Testis (tissue), 2 donors: Measurements from ENCODE around the gene KLK13.

Source experiments
- POLR2A ChIP-seq: fragments of 450-650 bp; IDR thresholded peaks from one replicate; pipeline ENCODE4 v1.6.1; 2017; ENCODE audit warnings: antibody characterized with exemption, mild to moderate bottlenecking, moderate library complexity
- TF ChIP-seq, protein P1 (sequence below), 3 experiments: fragments of 450-650 bp in 2 of 3; fragments of 200-600 bp in 1 of 3; sonication (generic) in 1 of 3; IDR thresholded peaks; one replicate each; pipeline ENCODE4 v1.5.1; 2016 to 2019; ENCODE audit warnings: antibody characterized with exemption in 3 of 3, mild to moderate bottlenecking in 2 of 3, moderate library complexity in 1 of 3

DNA sequence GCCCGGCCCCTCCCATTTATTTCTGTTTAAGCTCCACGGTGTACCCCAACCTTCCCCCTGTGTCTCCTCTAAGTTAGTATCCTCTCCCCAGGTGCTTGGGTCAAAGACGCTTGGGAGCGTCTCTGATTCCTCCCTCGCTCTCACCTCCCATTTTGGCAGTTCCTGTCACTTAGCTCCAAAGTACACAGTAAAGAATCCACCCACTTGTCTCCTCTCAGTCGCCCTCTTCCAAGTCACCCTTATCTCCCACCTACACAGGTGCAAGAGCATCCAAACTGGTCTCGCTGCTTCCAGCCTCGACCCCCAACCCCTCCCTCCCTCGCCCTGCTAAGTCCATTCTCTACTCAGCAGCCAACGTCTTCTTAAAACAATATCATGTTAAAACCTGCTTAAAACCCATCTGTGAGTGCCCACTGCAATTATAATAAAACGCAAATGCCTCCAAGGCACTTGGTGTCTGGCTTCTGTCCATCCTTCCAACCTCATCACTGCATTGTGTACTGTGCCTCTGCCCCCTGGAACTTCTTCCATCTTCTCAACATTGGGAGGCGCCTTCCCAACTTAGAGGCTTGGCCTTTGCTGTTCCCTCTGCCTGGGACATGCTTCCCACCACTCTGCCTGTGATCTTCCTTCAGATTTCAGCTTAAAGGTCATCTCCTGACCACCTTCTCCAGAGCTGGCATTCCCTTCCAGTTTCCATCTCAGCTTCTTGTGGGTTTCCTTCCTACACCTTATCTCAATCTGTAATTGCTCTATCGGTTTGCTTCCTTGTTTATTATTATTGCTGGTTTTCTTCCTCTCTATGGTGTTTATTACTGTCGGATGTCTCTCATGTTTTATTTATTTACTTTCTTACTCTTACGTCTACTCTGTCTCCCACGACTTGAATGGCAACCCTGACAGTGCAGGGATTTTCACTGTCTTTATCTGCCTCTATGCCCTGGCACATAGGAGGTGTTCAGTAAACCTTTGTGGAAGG lies 27.3 kb upstream of the KLK13 start:
- TF ChIP-seq, protein P1, sequence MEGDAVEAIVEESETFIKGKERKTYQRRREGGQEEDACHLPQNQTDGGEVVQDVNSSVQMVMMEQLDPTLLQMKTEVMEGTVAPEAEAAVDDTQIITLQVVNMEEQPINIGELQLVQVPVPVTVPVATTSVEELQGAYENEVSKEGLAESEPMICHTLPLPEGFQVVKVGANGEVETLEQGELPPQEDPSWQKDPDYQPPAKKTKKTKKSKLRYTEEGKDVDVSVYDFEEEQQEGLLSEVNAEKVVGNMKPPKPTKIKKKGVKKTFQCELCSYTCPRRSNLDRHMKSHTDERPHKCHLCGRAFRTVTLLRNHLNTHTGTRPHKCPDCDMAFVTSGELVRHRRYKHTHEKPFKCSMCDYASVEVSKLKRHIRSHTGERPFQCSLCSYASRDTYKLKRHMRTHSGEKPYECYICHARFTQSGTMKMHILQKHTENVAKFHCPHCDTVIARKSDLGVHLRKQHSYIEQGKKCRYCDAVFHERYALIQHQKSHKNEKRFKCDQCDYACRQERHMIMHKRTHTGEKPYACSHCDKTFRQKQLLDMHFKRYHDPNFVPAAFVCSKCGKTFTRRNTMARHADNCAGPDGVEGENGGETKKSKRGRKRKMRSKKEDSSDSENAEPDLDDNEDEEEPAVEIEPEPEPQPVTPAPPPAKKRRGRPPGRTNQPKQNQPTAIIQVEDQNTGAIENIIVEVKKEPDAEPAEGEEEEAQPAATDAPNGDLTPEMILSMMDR (IDR thresholded peaks at IDR 0.05): no peak
- no peak for TF ChIP-seq POLR2A
